Measurements from ENCODE around the gene CNIH3. TPM values are rescaled to one million over a fixed set of nuclear protein-coding genes. Genes with fewer than 3 reads are reported as not detected.

Gene CNIH3
- total RNA-seq, 1 experiment from 2014 or later: 1.8 TPM

DNA sequence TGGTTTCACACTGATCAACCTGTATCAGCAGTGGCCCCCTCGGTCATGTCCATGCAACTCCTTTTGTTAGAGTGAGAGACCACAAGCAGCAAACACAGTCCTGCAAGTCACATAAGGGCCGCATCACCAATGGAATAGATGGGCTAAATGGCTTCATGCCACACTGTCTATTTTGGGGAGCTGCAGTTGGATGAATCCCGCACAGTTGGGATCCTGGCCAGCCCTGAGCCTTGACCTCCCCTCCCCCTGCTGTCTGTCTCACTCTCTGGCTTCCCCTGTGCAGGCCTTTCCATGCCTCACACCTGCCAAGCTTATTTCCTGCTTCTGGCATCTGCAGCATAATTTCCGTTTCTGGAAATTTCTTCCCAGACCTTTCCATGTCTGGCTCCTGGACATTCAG is 57.0 kb downstream of the CNIH3 start:
- H3K9me3 ChIP-seq (ENCODE audit: control insufficient read depth in 1 of 2, insufficient read depth in 1 of 2, low read depth in 1 of 2, low read length in 2 of 2): no peaks in the 10 kb centered on the region
- H3K4me3 ChIP-seq (replicated peaks in 1 of 2; ENCODE audit: low read depth in 1 of 2, low read length in 2 of 2): no peak overlapping the region
- POLR2A ChIA-PET: no interaction called here
- RAD21 ChIA-PET (ENCODE audit: low non-redundant PET in 1 of 2, low total read pairs in 2 of 2, uncharacterized antibody in 2 of 2, unreplicated experiment in 2 of 2): no interaction called here
- CTCF ChIA-PET: no interaction called here
- H3K4me1 ChIP-seq (ENCODE audit: control insufficient read depth in 1 of 2, insufficient read depth in 2 of 2, low read length in 2 of 2): no peaks in the 10 kb centered on the region
- H3K27me3 ChIP-seq (ENCODE audit: insufficient read depth, low read length): no peaks in the 10 kb centered on the region; the same call in 1 of the 2 replicates
- intact Hi-C loops (cut with micrococcal nuclease): no loop called here
- TF ChIP-seq, protein P1, sequence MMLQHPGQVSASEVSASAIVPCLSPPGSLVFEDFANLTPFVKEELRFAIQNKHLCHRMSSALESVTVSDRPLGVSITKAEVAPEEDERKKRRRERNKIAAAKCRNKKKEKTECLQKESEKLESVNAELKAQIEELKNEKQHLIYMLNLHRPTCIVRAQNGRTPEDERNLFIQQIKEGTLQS (IDR thresholded peaks at IDR 0.05): no peak
- TF ChIP-seq RAD21 (IDR thresholded peaks at IDR 0.05; ENCODE audit: low read depth) (no peak), FOSL1 (IDR thresholded peaks at IDR 0.05; ENCODE audit: low read depth) (no peak), JUND (IDR thresholded peaks at IDR 0.05) (no peak), SRF (IDR thresholded peaks at IDR 0.05; ENCODE audit: low read depth) (no peak)
- TF ChIP-seq, protein P2, sequence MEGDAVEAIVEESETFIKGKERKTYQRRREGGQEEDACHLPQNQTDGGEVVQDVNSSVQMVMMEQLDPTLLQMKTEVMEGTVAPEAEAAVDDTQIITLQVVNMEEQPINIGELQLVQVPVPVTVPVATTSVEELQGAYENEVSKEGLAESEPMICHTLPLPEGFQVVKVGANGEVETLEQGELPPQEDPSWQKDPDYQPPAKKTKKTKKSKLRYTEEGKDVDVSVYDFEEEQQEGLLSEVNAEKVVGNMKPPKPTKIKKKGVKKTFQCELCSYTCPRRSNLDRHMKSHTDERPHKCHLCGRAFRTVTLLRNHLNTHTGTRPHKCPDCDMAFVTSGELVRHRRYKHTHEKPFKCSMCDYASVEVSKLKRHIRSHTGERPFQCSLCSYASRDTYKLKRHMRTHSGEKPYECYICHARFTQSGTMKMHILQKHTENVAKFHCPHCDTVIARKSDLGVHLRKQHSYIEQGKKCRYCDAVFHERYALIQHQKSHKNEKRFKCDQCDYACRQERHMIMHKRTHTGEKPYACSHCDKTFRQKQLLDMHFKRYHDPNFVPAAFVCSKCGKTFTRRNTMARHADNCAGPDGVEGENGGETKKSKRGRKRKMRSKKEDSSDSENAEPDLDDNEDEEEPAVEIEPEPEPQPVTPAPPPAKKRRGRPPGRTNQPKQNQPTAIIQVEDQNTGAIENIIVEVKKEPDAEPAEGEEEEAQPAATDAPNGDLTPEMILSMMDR (IDR thresholded peaks at IDR 0.05 in 2 of 3, conservative IDR thresholded peaks at IDR 0.05 in 1 of 3; ENCODE audit: borderline replicate concordance in 1 of 3, insufficient read depth in 1 of 3, low read depth in 2 of 3, low read length in 2 of 3): no peak
- no peak overlapping the region for H2AFZ ChIP-seq (ENCODE audit: low read depth, low read length, poor library complexity, severe bottlenecking)
- H3K27ac ChIP-seq (ENCODE audit: low read depth, low read length): no peak overlapping the region
- no peaks in the 10 kb centered on the region for H3K36me3 ChIP-seq (ENCODE audit: control insufficient read depth in 1 of 2, insufficient read depth in 2 of 2, low read length in 2 of 2)
- BruUV-seq (replicated peaks): no TSS peak
- no peak for ATAC-seq
- H4K20me1 ChIP-seq (ENCODE audit: insufficient read depth): no peaks in the 10 kb centered on the region
- no peak for DNase-seq (ENCODE audit: low read depth, low spot score)
- H3K79me2 ChIP-seq (ENCODE audit: insufficient read depth, low read length): no peaks in the 10 kb centered on the region
- no peaks in the 10 kb centered on the region for H3K9me2 ChIP-seq (ENCODE audit: insufficient read depth)
- H3K4me2 ChIP-seq (ENCODE audit: low read length): no peak overlapping the region
- no peak overlapping the region for H3K9ac ChIP-seq (ENCODE audit: low read length)

DNA sequence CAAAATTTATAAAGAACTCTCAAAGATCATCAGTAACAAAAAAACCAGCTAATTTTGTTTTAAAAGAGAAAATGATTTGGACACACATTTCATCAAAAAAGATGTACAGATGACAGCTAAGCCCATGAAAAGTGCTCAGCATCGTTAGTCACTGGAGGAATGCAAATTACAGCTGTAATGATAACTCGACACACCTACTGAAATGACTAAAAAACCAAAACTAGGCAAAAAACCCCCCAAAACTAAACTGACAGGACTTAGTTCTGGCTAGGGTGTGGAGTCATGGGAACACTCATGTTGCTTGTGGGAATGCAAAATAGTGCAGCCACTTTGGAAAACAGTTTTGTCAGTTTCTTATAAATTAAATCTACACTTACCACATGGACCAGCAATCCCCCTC is 59.5 kb downstream of the CNIH3 start:
- no peak for ATAC-seq
- no peaks in the 10 kb centered on the region; the same call in 1 of the 2 replicates for H3K27me3 ChIP-seq (ENCODE audit: insufficient read depth, low read length)
- ChIA-PET RAD21 (ENCODE audit: low non-redundant PET in 1 of 2, low total read pairs in 2 of 2, uncharacterized antibody in 2 of 2, unreplicated experiment in 2 of 2) (no interaction called here), CTCF (no interaction called here), POLR2A (no interaction called here)
- no TSS peak for BruUV-seq (replicated peaks)
- TF ChIP-seq RAD21 (IDR thresholded peaks at IDR 0.05; ENCODE audit: low read depth): no peak
- no peak for TF ChIP-seq SRF (IDR thresholded peaks at IDR 0.05; ENCODE audit: low read depth)
- no peak for TF ChIP-seq POLR2AphosphoS5 (IDR thresholded peaks at IDR 0.05; ENCODE audit: low read depth, low read length)
- TF ChIP-seq, protein P3, sequence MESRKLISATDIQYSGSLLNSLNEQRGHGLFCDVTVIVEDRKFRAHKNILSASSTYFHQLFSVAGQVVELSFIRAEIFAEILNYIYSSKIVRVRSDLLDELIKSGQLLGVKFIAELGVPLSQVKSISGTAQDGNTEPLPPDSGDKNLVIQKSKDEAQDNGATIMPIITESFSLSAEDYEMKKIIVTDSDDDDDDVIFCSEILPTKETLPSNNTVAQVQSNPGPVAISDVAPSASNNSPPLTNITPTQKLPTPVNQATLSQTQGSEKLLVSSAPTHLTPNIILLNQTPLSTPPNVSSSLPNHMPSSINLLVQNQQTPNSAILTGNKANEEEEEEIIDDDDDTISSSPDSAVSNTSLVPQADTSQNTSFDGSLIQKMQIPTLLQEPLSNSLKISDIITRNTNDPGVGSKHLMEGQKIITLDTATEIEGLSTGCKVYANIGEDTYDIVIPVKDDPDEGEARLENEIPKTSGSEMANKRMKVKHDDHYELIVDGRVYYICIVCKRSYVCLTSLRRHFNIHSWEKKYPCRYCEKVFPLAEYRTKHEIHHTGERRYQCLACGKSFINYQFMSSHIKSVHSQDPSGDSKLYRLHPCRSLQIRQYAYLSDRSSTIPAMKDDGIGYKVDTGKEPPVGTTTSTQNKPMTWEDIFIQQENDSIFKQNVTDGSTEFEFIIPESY (IDR thresholded peaks at IDR 0.05; ENCODE audit: extremely low read depth, insufficient replicate concordance, low read length): no peak
- TF ChIP-seq, protein P2 (IDR thresholded peaks at IDR 0.05 in 2 of 3, conservative IDR thresholded peaks at IDR 0.05 in 1 of 3; ENCODE audit: borderline replicate concordance in 1 of 3, insufficient read depth in 1 of 3, low read depth in 2 of 3, low read length in 2 of 3): no peak
- TF ChIP-seq JUND (IDR thresholded peaks at IDR 0.05): no peak
- no peak for TF ChIP-seq TCF7L2 (IDR thresholded peaks at IDR 0.05; ENCODE audit: borderline replicate concordance, extremely low read depth, insufficient read depth, insufficient read length)
- no peak for TF ChIP-seq SP1 (IDR thresholded peaks at IDR 0.05; ENCODE audit: low read depth)
- TF ChIP-seq POLR2A (IDR thresholded peaks at IDR 0.05; ENCODE audit: borderline replicate concordance, extremely low read depth, insufficient read depth, insufficient read length): no peak
- no peak for TF ChIP-seq EGR1 (IDR thresholded peaks at IDR 0.05; ENCODE audit: low read depth)
- TF ChIP-seq ELF1 (IDR thresholded peaks at IDR 0.05; ENCODE audit: borderline replicate concordance, low read depth): no peak
- H3K9me3 ChIP-seq (ENCODE audit: control insufficient read depth in 1 of 2, insufficient read depth in 1 of 2, low read depth in 1 of 2, low read length in 2 of 2): no peaks in the 10 kb centered on the region
- H4K20me1 ChIP-seq (ENCODE audit: insufficient read depth): no peaks in the 10 kb centered on the region
- no peak overlapping the region for H2AFZ ChIP-seq (ENCODE audit: low read depth, low read length, poor library complexity, severe bottlenecking)
- no peak for DNase-seq (ENCODE audit: low read depth, low spot score)
- no peaks in the 10 kb centered on the region for H3K4me1 ChIP-seq (ENCODE audit: control insufficient read depth in 1 of 2, insufficient read depth in 2 of 2, low read length in 2 of 2)
- no peak overlapping the region for H3K9ac ChIP-seq (ENCODE audit: low read length)
- no peaks in the 10 kb centered on the region for H3K79me2 ChIP-seq (ENCODE audit: insufficient read depth, low read length)
- H3K27ac ChIP-seq (ENCODE audit: low read depth, low read length): no peak overlapping the region
- H3K4me2 ChIP-seq (ENCODE audit: low read length): no peak overlapping the region
- H3K36me3 ChIP-seq (ENCODE audit: control insufficient read depth in 1 of 2, insufficient read depth in 2 of 2, low read length in 2 of 2): no peaks in the 10 kb centered on the region
- H3K4me3 ChIP-seq (replicated peaks in 1 of 2; ENCODE audit: low read depth in 1 of 2, low read length in 2 of 2): no peak overlapping the region
- no peaks in the 10 kb centered on the region for H3K9me2 ChIP-seq (ENCODE audit: insufficient read depth)
- intact Hi-C loops (cut with micrococcal nuclease): no loop called here

Data from HCT116 (cell line).